Effector memory CD4-positive, alpha-beta T cell (primary cell): ENCODE measurements around the gene SDK2.

Experiments
- DNase-seq, 3 donors: peaks; one replicate each; pipeline ENCODE4 v3.0.0-alpha.2; 2020
- H3K27ac ChIP-seq: 2 replicates; pipeline ENCODE4 v1.7.0; 2013; ENCODE audit warnings: mild to moderate bottlenecking, low read length, moderate library complexity; ENCODE audit not compliant: insufficient read depth, poor library complexity, severe bottlenecking
- H3K27me3 ChIP-seq: replicated peaks from 2 replicates; pipeline ENCODE4 v1.7.0; 2013; ENCODE audit warnings: mild to moderate bottlenecking, low read length; ENCODE audit not compliant: insufficient read depth, control insufficient read depth, poor library complexity, severe bottlenecking
- H3K36me3 ChIP-seq: 2 replicates; pipeline ENCODE4 v1.7.0; 2013; ENCODE audit warnings: mild to moderate bottlenecking, low read length, moderate library complexity; ENCODE audit not compliant: control insufficient read depth, insufficient read depth
- H3K4me1 ChIP-seq: 2 replicates; pipeline ENCODE4 v1.7.0; 2013; ENCODE audit warnings: low read length, mild to moderate bottlenecking; ENCODE audit not compliant: control insufficient read depth, insufficient read depth, poor library complexity, severe bottlenecking
- H3K4me3 ChIP-seq: 2 replicates; pipeline ENCODE4 v1.7.0; 2013; ENCODE audit warnings: low read length, low read depth, mild to moderate bottlenecking; ENCODE audit not compliant: insufficient read depth, poor library complexity, severe bottlenecking
- H3K9me3 ChIP-seq: 2 replicates; pipeline ENCODE4 v1.7.0; 2013; ENCODE audit warnings: mild to moderate bottlenecking, low read length, moderate library complexity; ENCODE audit not compliant: control insufficient read depth

SDK2 gene

GRCh38 chr17:73393962-73394361, 250.3 kb downstream of the SDK2 start:
- no peaks in the 10 kb centered on the region for H3K4me1 ChIP-seq
- H3K9me3 ChIP-seq: no peaks in the 10 kb centered on the region
- H3K27ac ChIP-seq: no peak overlapping the region
- DNase-seq: no peak
- H3K27me3 ChIP-seq: no peaks in the 10 kb centered on the region
- H3K36me3 ChIP-seq: no peaks in the 10 kb centered on the region
- no peak overlapping the region for H3K4me3 ChIP-seq

- Histone ChIP-seq H3K27me3 (no peaks in the 10 kb centered on the region), H3K4me3 (no peak overlapping the region), H3K9me3 (no peaks in the 10 kb centered on the region), H3K36me3 (no peaks in the 10 kb centered on the region), H3K4me1 (no peaks in the 10 kb centered on the region), H3K27ac (no peak overlapping the region)
- no peak for DNase-seq
Observed at GRCh38 chr17:73393381-73393780, 250.9 kb downstream of the SDK2 start.

- no peak overlapping the region for H3K4me3 ChIP-seq
- no peak overlapping the region for H3K27ac ChIP-seq
- H3K36me3 ChIP-seq: no peaks in the 10 kb centered on the region
- H3K27me3 ChIP-seq: no peaks in the 10 kb centered on the region
- H3K4me1 ChIP-seq: no peaks in the 10 kb centered on the region
- H3K9me3 ChIP-seq: no peaks in the 10 kb centered on the region
- no peak for DNase-seq
Observed at GRCh38 chr17:73391331-73392265, 252.6 kb downstream of the SDK2 start.

DNA sequence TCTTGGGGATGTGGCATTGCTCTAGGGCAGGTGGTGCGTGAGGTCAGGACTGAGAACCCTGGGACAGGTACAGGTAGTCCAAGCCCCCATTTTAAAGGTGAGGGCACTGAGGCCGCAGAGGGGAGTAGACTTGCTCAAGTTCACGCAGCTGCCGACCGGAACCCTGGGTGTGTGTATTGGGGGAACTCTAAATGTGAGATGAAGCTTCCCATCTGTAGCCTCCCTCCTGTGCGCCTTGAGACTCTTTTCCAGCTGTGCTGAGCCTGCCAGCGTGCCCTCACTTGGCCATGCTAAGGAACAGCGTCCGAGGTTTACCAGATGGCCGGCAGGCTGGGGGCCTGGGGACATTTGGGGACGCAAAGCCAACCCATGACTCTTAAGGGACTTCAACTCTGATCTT, 253.4 kb downstream of the SDK2 start:
- H3K9me3 ChIP-seq: no peaks in the 10 kb centered on the region
- no peak overlapping the region for H3K4me3 ChIP-seq
- no peak for DNase-seq
- no peaks in the 10 kb centered on the region for H3K27me3 ChIP-seq
- H3K4me1 ChIP-seq: no peaks in the 10 kb centered on the region
- H3K27ac ChIP-seq: no peak overlapping the region
- no peaks in the 10 kb centered on the region for H3K36me3 ChIP-seq

GRCh38 chr17:73390221-73390620, 254.0 kb downstream of the SDK2 start:
- no peak for DNase-seq
- no peak overlapping the region for H3K4me3 ChIP-seq
- no peaks in the 10 kb centered on the region for H3K9me3 ChIP-seq
- H3K4me1 ChIP-seq: no peaks in the 10 kb centered on the region
- no peak overlapping the region for H3K27ac ChIP-seq
- no peaks in the 10 kb centered on the region for H3K36me3 ChIP-seq
- H3K27me3 ChIP-seq: no peaks in the 10 kb centered on the region

- H3K9me3 ChIP-seq: no peaks in the 10 kb centered on the region
- no peaks in the 10 kb centered on the region for H3K4me1 ChIP-seq
- DNase-seq: no peak
- H3K27ac ChIP-seq: no peak overlapping the region
- H3K27me3 ChIP-seq: no peaks in the 10 kb centered on the region
- no peaks in the 10 kb centered on the region for H3K36me3 ChIP-seq
- H3K4me3 ChIP-seq: no peak overlapping the region
Observed at GRCh38 chr17:73389411-73389810, 254.8 kb downstream of the SDK2 start.

- H3K27ac ChIP-seq: no peak overlapping the region
- H3K36me3 ChIP-seq: no peaks in the 10 kb centered on the region
- H3K27me3 ChIP-seq: no peaks in the 10 kb centered on the region
- H3K4me1 ChIP-seq: no peaks in the 10 kb centered on the region
- no peaks in the 10 kb centered on the region for H3K9me3 ChIP-seq
- H3K4me3 ChIP-seq: no peak overlapping the region
- no peak for DNase-seq
Observed at GRCh38 chr17:73388578-73388905, 255.7 kb downstream of the SDK2 start.

DNA sequence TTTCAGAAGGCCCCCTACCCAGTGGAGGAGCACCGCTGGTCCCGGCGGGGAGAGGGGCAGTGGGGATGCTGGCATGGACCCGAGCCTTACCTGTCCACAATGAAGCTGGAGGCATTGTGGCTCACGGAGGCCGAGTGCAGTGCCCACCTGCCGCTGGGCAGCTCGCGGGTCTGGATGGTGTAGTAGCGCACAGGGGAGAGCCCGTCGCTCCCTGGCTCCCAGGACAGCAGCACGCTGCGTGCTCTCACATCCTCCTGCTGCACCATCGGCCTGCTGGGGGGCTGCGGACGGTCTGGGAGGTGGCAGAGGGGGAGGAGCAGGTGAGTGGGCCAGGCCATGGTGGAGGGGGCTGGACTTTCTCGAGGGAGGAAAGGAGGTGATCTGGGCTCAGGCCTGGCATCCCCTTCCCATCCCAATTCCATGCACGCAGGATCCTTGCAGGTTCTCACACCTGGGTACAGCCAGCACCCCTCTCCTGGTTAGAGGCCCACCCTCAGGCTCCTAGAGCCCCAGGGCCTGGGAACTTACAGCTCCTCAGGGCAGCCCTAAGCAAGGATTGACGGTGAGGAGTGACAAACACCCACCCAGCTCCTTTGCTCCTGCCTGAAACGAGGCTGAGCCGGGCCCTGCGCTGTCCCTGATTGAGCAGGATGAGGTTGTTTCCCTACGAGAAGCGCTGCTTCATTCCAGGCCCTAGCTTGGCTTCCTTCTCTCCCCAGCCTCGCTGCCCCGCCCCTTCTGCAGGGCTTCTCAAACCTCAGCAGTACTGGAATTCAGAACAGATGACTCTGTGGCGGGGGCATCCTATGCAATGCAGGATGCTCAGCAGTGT, 256.3 kb downstream of the SDK2 start:
- DNase-seq: no peak
- Histone ChIP-seq H3K27ac (no peak overlapping the region), H3K27me3 (no peaks in the 10 kb centered on the region), H3K36me3 (no peaks in the 10 kb centered on the region), H3K4me1 (no peaks in the 10 kb centered on the region), H3K4me3 (no peak overlapping the region), H3K9me3 (no peaks in the 10 kb centered on the region)

DNA sequence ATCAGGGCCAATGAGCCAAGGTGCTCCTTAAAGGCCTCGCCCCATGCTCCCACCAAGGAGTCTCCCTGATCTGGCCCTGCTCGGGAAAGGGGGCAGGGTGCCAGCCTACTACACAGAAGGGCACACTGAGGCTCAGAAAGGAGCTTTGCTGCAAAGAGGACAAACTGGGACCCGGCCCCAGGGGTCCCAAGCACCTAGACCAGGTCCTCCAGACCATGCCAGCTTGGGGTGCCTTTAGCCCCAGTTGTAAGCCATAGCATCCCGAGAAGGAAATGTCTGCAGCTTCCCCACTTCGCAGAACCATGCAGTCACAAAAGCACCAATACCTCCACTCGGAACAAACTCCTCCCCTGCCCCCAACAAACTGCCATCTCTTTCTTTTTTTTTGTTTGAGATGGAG, 257.7 kb downstream of the SDK2 start:
- no peaks in the 10 kb centered on the region for H3K36me3 ChIP-seq
- no peak overlapping the region for H3K4me3 ChIP-seq
- no peaks in the 10 kb centered on the region for H3K9me3 ChIP-seq
- no peak overlapping the region for H3K27ac ChIP-seq
- no peaks in the 10 kb centered on the region for H3K4me1 ChIP-seq
- no peak for DNase-seq
- no peaks in the 10 kb centered on the region for H3K27me3 ChIP-seq

GRCh38 chr17:73384926-73385325, 259.3 kb downstream of the SDK2 start:
- Histone ChIP-seq H3K36me3 (no peaks in the 10 kb centered on the region), H3K27me3 (no peaks in the 10 kb centered on the region), H3K27ac (no peak overlapping the region), H3K4me1 (no peaks in the 10 kb centered on the region), H3K4me3 (no peak overlapping the region), H3K9me3 (no peaks in the 10 kb centered on the region)
- no peak for DNase-seq
